ENCODE results near the gene BTBD16. TPM values are rescaled to one million over a fixed set of nuclear protein-coding genes. Genes with fewer than 3 reads are reported as not detected.

The BTBD16 gene
- total and polyA plus RNA-seq, 2 experiments from 2014 or later: 0.47 to 0.74 TPM

- H3K79me2 ChIP-seq: no peaks in the 10 kb centered on the region
- no peak overlapping the region for H3K4me3 ChIP-seq
- no peak overlapping the region for H3K27ac ChIP-seq
- H2AFZ ChIP-seq: no peak overlapping the region
- no peak overlapping the region for H3K4me2 ChIP-seq
- no peaks in the 10 kb centered on the region for H3K9me3 ChIP-seq (ENCODE audit: low read depth)
- H3K4me1 ChIP-seq (ENCODE audit: insufficient read depth): peaks cover 12% of the 10 kb centered on the region
- no peaks in the 10 kb centered on the region for H3K9me2 ChIP-seq (replicated peaks; ENCODE audit: insufficient read depth)
- no peak for DNase-seq (ENCODE audit: low spot score)
- no peak for TF ChIP-seq CTCF (IDR thresholded peaks at IDR 0.05; ENCODE audit: poor library complexity)
- TF ChIP-seq EZH2 (IDR thresholded peaks at IDR 0.05; ENCODE audit: borderline replicate concordance): no peak
- TF ChIP-seq EZH2phosphoT487 (IDR thresholded peaks at IDR 0.05; ENCODE audit: low read depth, severe bottlenecking, unreplicated experiment): no peak
- no peaks in the 10 kb centered on the region for H4K20me1 ChIP-seq (ENCODE audit: insufficient read depth, poor library complexity, severe bottlenecking)
- 93% methylated on average over 2 of the region's 2 CpGs for WGBS (ENCODE audit: low lambda C conversion rate, missing lambda C conversion rate)
- H3K27me3 ChIP-seq: no peaks in the 10 kb centered on the region
- no peaks in the 10 kb centered on the region for H3K36me3 ChIP-seq (replicated peaks; ENCODE audit: insufficient read depth, low read depth)
These were observed 83.3 kb downstream of the BTBD16 start for GRCh38 chr10:122354383-122354782.

- 87% methylated on average over 4 of the region's 4 CpGs for WGBS (ENCODE audit: low lambda C conversion rate, missing lambda C conversion rate)
- no peak overlapping the region for H2AFZ ChIP-seq
- no peak for DNase-seq (ENCODE audit: low spot score)
- no peak overlapping the region for H3K4me3 ChIP-seq
- no peaks in the 10 kb centered on the region for H3K9me3 ChIP-seq (ENCODE audit: low read depth)
- no peak overlapping the region for H3K4me2 ChIP-seq
- H3K36me3 ChIP-seq (replicated peaks; ENCODE audit: insufficient read depth, low read depth): no peaks in the 10 kb centered on the region
- H4K20me1 ChIP-seq (ENCODE audit: insufficient read depth, poor library complexity, severe bottlenecking): no peaks in the 10 kb centered on the region
- H3K9me2 ChIP-seq (replicated peaks; ENCODE audit: insufficient read depth): no peaks in the 10 kb centered on the region
- H3K79me2 ChIP-seq: no peaks in the 10 kb centered on the region
- H3K27me3 ChIP-seq: no peaks in the 10 kb centered on the region
- no peak overlapping the region for H3K27ac ChIP-seq
- TF ChIP-seq EZH2phosphoT487 (IDR thresholded peaks at IDR 0.05; ENCODE audit: low read depth, severe bottlenecking, unreplicated experiment) (no peak), CTCF (IDR thresholded peaks at IDR 0.05; ENCODE audit: poor library complexity) (no peak), EZH2 (IDR thresholded peaks at IDR 0.05; ENCODE audit: borderline replicate concordance) (no peak)
- H3K4me1 ChIP-seq (ENCODE audit: insufficient read depth): no peaks in the 10 kb centered on the region
These were observed 86.6 kb downstream of the BTBD16 start for GRCh38 chr10:122357685-122358084.

GRCh38 chr10:122359621-122360020, 88.5 kb downstream of the BTBD16 start:
- H3K27me3 ChIP-seq: no peaks in the 10 kb centered on the region
- 96% methylated on average over 2 of the region's 2 CpGs for WGBS (ENCODE audit: low lambda C conversion rate, missing lambda C conversion rate)
- H3K4me3 ChIP-seq: no peak overlapping the region
- H3K4me2 ChIP-seq: no peak overlapping the region
- no peaks in the 10 kb centered on the region for H3K79me2 ChIP-seq
- H4K20me1 ChIP-seq (ENCODE audit: insufficient read depth, poor library complexity, severe bottlenecking): no peaks in the 10 kb centered on the region
- no peak for DNase-seq (ENCODE audit: low spot score)
- H3K36me3 ChIP-seq (replicated peaks; ENCODE audit: insufficient read depth, low read depth): no peaks in the 10 kb centered on the region
- no peaks in the 10 kb centered on the region for H3K4me1 ChIP-seq (ENCODE audit: insufficient read depth)
- H3K9me3 ChIP-seq (ENCODE audit: low read depth): no peaks in the 10 kb centered on the region
- H2AFZ ChIP-seq: no peak overlapping the region
- H3K27ac ChIP-seq: no peak overlapping the region
- H3K9me2 ChIP-seq (replicated peaks; ENCODE audit: insufficient read depth): no peaks in the 10 kb centered on the region
- TF ChIP-seq CTCF (IDR thresholded peaks at IDR 0.05; ENCODE audit: poor library complexity): no peak
- no peak for TF ChIP-seq EZH2 (IDR thresholded peaks at IDR 0.05; ENCODE audit: borderline replicate concordance)
- TF ChIP-seq EZH2phosphoT487 (IDR thresholded peaks at IDR 0.05; ENCODE audit: low read depth, severe bottlenecking, unreplicated experiment): no peak

- DNase-seq (ENCODE audit: low spot score): no peak
- 100% methylated on average over 1 of the region's 1 CpG for whole genome bisulfite sequencing (ENCODE audit: low lambda C conversion rate, missing lambda C conversion rate)
- Histone ChIP-seq H3K4me1 (ENCODE audit: insufficient read depth) (no peaks in the 10 kb centered on the region), H4K20me1 (ENCODE audit: insufficient read depth, poor library complexity, severe bottlenecking) (no peaks in the 10 kb centered on the region), H3K9me2 (replicated peaks; ENCODE audit: insufficient read depth) (no peaks in the 10 kb centered on the region), H3K36me3 (replicated peaks; ENCODE audit: insufficient read depth, low read depth) (no peaks in the 10 kb centered on the region), H3K4me2 (no peak overlapping the region), H3K79me2 (no peaks in the 10 kb centered on the region), H3K27me3 (no peaks in the 10 kb centered on the region), H3K27ac (no peak overlapping the region), H2AFZ (no peak overlapping the region), H3K4me3 (no peak overlapping the region), H3K9me3 (ENCODE audit: low read depth) (no peaks in the 10 kb centered on the region)
- TF ChIP-seq CTCF (IDR thresholded peaks at IDR 0.05; ENCODE audit: poor library complexity) (no peak), EZH2 (IDR thresholded peaks at IDR 0.05; ENCODE audit: borderline replicate concordance) (no peak), EZH2phosphoT487 (IDR thresholded peaks at IDR 0.05; ENCODE audit: low read depth, severe bottlenecking, unreplicated experiment) (no peak)
These were observed 90.0 kb downstream of the BTBD16 start for GRCh38 chr10:122361046-122361445.
